GM12891 (cell line): ENCODE measurements around the gene KIAA1755.

Experiments used
- PAX5 ChIP-seq: IDR thresholded peaks from 2 replicates; pipeline ENCODE4 v1.6.1; 2011; ENCODE audit warnings: low read length, moderate library complexity, mild to moderate bottlenecking; ENCODE audit not compliant: insufficient read depth, severe bottlenecking
- POLR2A ChIP-seq: IDR thresholded peaks from 2 replicates; pipeline ENCODE4 v1.6.1; 2011; ENCODE audit warnings: low read depth, low read length, control low read depth
- POLR2AphosphoS5 ChIP-seq: IDR thresholded peaks from 2 replicates; pipeline ENCODE4 v1.6.1; 2011; ENCODE audit warnings: low read depth, low read length, control low read depth
- POU2F2 ChIP-seq: IDR thresholded peaks from 2 replicates; pipeline ENCODE4 v1.6.1; 2011; ENCODE audit warnings: low read depth, mild to moderate bottlenecking, control low read depth, low read length, moderate library complexity
- SPI1 ChIP-seq: IDR thresholded peaks from 2 replicates; pipeline ENCODE4 v1.6.1; 2011; ENCODE audit warnings: low read depth, low read length, control low read depth
- TAF1 ChIP-seq: IDR thresholded peaks from 2 replicates; pipeline ENCODE4 v1.6.1; 2011; ENCODE audit warnings: low read depth, low read length, control low read depth

DNA sequence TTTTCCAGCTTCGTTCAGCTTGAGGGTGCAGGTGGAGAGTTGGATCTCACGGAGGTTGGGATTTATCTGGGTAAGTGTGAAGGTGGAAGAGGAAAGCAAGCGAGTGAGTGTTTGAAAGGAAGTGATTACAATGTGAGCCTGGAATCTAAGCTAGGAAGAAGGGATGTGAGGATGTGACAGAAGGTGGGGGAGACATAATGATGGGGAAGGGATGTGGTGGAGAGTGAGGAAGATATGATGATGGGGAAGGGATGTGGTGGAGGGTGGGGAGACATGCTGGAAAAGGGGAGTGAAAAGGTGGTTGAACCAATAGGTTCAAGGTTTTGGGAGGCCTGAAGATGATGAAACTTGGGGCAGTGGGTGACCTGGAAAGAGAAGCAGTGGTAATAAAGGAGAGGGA, 23.2 kb downstream of the KIAA1755 start:
- TF ChIP-seq POLR2AphosphoS5, result no peak
- no peak for TF ChIP-seq POLR2A
- no peak for TF ChIP-seq TAF1
- TF ChIP-seq PAX5, result no peak
- TF ChIP-seq POU2F2, result no peak
- TF ChIP-seq SPI1, result no peak
